Measurements from ENCODE around the gene NT5C3B. TPM values are rescaled to one million over a fixed set of nuclear protein-coding genes. Genes with fewer than 3 reads are reported as not detected.
"Not testable (repeated sequence)": the region's sequence is repeated elsewhere in the genome, so short reads cannot be mapped to it uniquely, and the experiment has no call there.

Gene NT5C3B
- polyA plus RNA-seq, 12 donors, result 30.4 to 68.2 (median 44.9) TPM; not detected in 1

DNA sequence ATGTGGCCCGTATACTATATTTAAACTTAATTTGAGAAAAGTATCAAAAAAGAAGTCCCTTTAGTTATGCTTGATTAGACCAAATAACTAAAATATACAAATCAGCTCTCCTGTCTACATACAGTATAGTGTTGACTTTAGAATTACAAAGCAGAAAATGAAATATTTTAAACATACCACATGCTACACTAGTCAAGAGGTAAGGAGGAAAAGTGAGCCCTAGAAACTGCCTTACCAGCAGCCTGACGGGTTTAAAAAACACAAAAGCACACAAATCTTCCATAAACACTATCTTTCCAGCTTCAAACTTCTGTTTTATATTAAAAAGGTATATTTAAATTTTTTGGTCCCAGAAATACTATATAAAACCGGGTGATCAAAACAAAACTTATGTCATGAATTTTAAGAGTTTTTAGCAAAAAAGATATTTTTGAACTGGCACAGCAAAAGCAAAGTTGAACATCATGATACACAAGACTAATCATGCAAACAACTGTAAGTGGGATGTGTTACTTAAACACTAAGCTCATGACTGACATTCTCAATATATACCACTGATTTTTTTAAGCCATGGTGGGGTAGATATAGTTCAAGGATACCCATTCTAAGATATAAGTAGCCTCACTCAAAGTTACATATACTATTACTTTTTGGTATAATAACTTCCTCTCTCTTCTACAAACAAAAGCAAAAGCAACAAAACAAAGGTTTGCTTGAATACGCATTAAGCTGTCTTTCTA is 13.4 kb upstream of the NT5C3B start:
- DNase-seq, result no peak

DNA sequence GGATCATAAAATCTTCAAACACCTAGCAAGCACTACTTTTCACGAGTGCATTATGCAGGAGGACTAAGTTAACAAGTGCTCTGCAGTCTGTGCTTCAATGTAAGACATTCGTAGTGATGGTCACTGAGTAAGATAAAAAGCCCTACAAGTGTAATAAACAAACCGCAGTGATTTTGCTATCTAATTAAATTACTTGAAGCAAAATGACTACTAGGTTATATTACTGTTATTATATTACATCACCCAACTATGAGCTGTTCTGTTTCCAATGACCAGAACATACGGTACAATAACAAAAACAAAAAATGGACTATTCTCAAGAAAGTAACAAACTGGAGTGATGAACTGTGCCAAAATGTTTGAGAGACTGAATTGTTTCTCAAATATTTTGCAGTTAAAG is 12.8 kb upstream of the NT5C3B start:
- DNase-seq, result no peak

DNA sequence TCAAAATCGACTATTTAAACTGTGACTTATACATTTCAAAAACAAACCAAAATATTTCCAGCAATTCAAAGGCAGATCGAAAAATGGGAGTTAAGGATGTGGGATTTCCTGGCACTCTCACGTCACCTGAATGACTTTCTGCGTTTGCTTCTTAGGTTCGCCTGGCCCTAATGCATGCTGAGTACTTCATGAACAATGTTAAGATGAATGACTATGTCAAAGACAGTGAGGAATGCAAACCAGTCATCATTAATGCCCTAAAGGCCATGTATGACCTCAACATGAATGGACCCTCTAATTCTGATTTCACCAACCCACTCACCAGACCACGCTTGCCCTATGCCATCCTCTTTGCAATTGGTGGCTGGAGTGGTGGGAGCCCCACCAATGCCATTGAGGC is 8.9 kb upstream of the NT5C3B start:
- no peak for DNase-seq

DNA sequence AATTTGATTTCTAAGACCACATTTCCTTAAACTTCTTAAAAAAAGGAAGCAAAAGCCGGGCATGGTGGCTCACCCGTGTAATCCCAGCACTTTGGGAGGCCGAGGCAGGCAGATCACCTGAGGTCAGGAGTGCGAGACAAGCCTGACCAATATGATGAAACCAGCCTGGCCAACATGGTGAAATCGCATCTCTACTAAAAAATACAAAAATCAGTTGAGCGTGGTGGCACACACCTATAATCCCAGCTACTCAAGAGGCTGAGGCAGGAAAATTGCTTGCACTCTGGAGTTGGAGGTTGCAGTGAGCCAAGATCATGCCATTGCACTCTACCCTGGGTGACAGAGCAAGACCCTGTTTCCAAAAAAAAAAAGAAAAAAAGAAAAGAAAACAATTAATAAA is 4.7 kb upstream of the NT5C3B start:
- not testable (repeated sequence) for DNase-seq

DNA sequence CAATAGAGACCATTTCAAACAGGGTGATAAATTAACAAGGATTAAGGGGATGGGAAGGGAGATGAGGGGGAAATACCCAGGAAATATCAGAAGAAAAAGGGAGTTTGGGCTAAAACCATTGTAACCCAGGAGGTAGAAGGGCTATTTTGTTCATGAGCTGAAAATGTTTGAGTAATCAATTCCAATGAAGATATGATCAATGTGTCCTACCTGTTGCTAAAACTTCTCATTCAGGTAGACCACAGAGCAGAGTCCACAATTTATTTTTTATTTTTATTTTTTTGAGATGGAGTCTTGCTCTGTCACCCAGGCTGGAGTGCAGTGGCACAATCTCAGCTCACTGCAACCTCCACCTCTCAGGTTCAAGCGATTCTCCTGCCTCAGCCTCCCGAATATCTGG is 3.4 kb upstream of the NT5C3B start:
- DNase-seq, result not testable (repeated sequence)

DNA sequence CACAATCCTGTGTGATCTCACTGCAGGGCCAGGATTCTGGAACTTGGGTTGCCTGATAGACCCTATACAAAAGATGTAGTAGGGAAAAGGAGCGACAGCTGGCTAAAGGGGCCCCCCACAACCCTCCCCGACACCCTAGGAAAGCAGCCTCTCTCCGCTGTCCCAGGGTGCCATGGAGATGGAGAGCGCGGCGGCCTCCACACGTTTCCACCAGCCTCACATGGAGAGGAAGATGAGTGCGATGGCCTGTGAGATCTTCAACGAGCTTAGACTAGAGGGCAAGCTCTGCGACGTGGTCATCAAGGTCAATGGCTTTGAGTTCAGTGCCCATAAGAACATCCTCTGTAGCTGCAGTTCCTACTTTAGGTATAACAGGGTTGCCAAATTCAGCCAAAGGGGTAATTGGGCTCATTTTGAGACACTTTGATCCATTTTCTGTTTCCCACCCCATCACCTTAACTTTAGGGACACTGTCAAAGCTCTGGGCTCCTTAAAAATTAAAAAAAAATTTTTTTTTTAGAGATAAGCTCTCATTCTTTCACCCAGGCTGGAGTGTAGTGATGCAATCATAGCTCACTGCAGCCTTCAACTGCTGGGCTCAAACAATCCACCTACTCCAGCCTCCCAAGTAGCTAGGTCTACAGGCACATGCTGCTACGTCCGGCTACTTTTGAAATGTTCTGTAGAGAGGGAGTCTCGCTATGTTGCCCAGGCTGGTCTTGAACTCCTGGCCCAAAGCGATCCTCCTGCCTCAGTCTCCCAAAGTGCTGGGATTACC is 1.9 kb upstream of the NT5C3B start, which contains the start of gene KLHL10:
KLHL10 (plus strand) TSS at position 65 of the 778 bp plus-strand sequence; CDS start at position 173, 108 bp downstream.
- no peak for DNase-seq

DNA sequence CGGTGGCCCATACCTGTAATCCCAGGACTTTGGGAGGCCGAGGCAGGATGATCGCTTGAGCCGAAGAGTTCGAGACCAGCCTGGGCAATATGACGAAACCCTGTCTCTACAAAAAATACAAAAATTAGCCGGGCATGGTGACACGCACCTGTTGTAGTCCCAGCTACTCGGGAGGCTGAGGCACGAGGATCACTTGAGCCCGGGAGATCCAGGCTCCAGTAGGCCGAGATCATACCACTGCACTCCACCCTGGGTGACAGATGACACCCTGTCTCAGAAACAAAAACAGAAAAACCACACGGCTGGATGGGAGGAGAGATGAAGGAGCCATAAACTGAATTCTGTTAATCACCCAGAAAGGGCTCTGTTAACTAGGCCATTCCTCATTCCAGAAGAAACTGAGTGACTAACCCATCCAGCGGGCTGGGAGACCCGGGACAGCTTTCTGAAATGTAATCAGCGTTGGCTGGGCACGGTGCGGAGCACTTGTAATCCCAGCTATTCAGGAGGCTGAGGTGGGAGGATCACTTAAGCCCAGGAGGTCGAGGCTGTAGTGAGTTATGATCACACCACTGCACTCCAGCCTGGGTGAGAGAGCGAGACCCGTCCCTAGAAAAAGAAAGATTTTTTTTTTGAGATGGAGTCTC is 641 bp upstream of the NT5C3B start:
- no peak for DNase-seq

DNA sequence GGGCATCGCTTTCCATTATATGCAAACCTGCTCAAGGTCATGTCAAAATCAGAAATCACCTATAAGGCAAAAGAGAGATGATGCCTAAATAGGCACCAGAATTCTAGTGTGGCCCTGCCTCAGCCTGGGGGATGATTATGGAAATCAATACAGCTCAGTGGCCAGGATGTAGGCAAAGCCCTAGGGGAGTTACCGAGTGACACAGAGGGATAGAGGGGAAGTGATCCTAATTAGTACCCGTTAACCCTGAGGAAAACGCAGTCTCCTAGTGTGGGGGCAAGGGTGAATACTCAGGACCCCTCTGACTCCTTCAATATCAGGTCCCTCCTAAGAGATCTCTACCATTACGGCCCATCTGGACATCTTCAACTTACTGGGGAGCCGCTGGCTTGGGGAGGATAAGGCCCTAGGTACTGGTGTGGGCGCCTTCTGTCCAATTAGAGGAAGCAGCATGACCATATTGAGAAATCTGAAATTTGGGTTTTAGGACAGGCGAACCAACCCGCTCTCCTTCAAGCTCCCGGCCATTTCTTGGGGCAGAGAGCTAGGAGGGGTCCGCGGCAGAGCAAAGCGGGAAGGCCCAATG is 725 bp downstream of the NT5C3B start:
- no peak for DNase-seq

DNA sequence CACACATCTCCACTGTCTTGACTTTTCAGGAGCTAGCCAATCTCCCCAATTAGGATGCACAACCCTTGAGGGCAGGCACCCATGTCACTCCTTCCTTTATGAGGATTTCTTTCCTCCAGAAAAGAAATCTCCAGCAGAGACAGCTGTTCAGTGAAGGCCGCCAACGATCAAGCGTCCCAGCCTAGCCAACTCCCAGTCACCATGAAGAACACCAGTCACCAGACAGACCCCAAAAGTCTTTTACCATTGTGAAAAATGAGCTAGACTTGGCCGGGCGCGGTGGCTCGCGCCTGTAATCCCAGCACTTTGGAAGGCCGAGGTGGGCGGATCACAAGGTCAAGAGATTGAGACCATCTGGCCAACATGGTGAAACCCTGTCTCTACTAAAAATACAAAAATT is 6.1 kb downstream of the NT5C3B start:
- DNase-seq, result not testable (repeated sequence)

DNA sequence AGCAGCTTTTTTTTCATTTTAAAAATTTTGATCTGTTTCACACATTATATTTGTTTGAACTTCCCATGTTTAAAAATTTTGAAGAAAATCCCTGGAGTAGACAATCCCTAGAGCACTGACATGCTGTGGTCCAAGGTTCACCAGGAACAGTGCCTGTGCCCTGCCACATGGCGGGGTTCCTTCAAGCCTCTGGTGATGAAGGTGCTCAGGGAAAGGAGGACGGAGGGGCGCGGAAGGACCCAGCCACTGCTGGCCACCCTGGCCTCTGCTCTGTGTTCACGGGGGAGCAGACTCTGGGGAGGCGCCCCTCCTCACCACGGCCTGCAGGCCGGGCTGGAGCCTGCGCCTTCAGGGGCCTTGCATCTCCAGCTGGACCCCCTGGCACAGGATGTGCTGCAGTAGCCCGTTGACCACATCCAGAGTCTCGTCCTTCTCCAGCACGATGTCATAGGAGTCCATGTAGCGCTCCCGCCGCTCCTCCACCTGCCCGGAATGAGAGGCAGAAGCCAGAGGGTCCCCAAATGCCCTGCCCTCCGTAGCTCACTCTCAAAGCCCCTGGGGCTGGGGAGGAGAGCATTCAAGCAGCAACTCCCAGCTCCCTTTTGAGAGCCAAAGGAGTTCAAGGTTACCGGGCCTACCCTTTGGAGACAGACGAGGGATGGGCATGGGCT is 10.7 kb downstream of the NT5C3B start:
- no peak for DNase-seq

DNA sequence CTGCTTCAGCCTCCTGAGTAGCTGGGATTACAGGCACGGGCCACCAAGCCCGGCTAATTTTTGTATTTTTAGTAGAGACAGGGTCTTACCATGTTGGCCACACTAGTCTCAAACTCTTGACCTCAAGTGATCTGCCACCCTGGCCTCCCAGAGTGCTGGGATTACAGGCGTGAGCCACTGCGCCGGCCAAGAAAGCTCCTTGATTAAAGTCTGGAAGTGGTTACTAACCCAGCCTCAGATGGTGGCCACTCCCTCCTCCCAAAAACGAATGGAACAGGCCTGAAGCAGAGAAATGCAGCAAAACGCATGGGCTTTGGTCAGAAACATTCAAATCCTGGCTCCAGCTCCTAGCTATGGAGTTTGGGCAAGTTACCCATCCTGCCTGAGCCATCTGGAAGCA is 11.9 kb downstream of the NT5C3B start:
- no peak for DNase-seq

DNA sequence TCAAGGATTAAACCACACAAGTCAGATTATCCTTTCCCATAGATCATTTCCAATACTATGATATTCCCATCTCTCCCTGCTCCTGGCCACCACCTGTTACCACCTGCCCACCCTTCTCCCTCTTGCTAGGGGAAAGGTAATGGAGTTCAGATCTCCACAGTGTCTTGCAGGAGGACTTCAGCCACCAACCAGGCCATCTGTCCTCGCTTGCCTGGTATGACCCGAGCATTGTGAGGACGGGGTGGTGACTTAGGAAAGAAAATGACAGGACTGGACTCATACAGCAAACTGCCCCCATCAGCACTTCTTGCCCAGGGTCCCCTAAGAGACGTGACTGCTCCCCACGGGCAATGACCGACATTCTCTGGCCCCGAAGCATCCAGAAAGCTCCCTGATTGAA is 12.5 kb downstream of the NT5C3B start:
- DNase-seq, result no peak

DNA sequence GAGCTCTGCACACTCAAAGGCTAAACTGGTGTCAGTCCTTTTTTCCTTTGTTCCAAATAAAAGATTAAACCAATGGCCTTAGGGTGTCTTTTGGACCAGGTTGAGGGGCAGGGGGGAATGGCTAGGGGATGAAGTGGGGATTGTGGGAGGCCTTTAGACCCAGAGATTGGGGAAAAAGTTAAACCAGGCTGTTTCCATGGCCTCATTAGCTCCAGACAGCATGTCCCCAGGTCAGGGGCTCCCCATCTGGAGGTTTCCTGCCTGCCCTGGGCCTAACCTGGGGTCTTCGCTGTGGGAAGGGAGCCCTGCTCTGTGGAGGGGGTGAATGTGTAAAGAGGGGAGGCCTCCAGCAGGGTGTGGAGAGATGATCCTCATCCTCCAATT is 12.9 kb downstream of the NT5C3B start:
- DNase-seq, result no peak

DNA sequence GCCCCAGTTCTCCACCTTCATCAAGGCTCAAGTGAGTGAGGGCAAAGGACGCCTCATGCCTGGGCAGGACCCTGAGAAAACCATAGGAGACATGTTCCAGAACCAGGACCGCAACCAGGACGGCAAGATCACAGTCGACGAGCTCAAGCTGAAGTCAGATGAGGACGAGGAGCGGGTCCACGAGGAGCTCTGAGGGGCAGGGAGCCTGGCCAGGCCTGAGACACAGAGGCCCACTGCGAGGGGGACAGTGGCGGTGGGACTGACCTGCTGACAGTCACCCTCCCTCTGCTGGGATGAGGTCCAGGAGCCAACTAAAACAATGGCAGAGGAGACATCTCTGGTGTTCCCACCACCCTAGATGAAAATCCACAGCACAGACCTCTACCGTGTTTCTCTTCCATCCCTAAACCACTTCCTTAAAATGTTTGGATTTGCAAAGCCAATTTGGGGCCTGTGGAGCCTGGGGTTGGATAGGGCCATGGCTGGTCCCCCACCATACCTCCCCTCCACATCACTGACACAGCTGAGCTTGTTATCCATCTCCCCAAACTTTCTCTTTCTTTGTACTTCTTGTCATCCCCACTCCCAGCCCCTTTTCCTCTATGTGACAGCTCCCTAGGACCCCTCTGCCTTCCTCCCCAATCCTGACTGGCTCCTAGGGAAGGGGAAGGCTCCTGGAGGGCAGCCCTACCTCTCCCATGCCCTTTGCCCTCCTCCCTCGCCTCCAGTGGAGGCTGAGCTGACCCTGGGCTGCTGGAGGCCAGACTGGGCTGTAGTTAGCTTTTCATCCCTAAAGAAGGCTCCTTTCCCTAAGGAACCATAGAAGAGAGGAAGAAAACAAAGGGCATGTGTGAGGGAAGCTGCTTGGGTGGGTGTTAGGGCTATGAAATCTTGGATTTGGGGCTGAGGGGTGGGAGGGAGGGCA is 13.6 kb downstream of the NT5C3B start:
- no peak for DNase-seq

DNA sequence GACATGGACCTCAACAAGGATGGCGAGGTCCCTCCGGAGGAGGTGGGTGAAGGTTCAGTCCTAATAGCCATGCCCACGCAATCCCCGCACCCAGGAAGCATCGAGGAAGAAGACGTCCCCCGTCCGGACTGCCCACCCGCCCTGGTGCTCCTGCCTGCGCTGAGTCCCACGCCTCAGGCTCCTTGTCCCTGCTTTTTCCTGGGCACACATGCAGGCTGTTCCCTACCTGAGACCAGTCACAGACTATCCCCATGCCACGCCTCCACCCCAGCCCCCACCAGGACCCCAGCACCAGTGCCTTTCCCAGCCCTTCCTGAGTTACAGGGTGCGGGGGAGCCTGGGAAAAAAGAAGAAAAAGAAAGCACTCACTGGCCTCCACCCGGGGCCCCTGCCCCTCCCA is 14.3 kb downstream of the NT5C3B start:
- DNase-seq, result no peak

DNA sequence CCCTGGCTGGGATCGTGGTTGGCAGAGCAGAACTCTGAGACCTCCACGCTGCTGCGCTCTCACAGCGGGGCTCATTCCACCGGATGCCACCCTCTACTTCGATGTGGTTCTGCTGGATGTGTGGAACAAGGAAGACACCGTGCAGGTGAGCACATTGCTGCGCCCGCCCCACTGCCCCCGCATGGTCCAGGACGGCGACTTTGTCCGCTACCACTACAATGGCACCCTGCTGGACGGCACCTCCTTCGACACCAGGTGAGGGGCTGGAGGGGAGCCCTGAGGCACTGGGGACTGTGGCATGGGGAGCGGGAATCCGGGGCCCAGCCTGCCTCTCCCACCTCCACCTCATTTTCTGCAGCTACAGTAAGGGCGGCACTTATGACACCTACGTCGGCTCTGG is 18.0 kb downstream of the NT5C3B start:
- DNase-seq, result no peak

DNA sequence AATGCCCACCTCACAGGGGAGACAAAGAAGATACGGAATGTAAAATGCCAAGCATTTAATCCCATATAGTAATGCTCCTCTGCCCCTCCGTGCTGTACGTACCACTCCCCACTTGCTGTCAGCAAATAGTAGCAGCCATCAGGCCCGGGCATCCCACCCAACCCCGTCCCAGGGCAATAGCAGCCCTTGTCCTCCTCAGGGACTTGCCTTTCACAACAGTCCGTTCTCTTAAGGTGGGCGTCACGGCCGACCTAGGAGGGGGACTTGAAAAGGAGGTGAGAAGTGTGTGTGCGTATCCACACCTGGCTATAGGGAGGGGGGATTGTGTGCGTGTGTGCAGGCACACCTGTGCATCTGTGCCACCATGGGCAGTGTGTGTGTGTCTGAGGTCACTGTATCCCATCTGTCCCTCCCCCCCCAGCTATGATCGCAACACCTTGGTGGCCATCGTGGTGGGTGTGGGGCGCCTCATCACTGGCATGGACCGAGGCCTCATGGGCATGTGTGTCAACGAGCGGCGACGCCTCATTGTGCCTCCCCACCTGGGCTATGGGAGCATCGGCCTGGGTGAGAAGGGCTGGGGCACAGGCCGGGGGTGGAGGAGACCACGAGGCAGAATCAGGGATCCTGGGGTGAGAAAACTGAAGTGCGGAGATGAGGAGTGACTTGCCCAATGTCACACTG is 19.3 kb downstream of the NT5C3B start:
- no peak for DNase-seq

DNA sequence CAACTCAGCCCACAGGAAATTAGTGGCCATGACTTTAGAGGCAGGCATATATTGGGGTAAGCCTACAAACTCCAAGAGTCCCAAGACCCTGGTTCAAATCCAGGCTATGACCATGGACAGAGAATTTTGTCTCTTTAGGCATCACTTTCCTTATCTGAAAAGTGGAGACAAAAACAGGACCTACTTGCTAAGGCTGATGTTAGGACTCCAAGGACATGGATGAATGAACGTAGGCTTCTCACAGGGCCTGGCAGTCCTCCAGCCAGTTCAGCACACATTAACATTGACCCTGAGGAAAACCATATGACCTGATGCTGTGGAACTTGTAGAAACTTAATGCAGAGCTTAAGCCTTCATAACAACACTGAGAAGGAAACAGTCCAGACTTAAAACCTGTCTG is 21.8 kb downstream of the NT5C3B start:
- no peak for DNase-seq

DNA sequence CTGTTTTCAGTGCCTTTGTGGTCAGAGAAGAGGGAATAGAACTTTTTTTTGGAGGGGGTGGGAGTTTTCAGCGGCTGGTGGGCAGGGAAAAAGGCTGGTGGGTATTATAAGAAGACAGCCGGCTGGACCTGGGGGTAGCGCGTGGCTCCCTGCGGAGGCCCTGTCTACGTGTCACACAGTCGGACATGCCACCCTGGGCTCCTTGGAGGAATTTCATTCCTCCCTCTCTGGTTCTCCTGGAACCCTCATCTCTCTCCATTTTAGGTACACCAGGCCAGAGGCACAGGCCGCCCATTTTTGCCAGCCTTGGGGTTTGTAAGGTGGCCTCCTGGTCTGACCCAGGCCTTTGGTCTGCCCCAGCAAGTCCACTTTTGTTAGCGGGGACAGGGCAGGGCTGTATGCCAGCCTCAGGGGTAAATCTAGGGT is 22.3 kb downstream of the NT5C3B start:
- no peak for DNase-seq

DNA sequence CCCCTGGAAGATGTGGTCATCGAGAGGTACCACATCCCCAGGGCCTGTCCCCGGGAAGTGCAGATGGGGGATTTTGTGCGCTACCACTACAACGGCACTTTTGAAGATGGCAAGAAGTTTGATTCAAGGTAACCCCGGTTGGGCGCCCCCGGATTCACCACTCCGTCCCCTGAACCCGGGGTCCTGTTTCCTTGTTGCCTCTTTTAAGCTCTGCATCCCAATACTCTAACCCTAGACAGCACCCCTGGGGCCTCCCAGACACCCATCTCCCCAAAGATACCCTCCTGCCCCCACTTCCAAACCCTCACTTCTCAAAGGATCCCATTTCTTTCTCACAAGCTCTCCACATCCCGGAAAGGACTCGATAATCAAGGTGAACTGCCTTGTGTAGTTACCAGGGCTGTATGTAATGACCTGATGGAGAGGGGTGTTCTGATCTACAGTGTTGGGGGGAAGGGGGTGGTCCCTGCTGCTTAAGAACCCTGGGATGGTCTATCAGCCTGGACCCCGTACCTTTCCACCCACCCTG is 22.8 kb downstream of the NT5C3B start:
- no peak for DNase-seq
